Body of pancreas (tissue), 4 donors: ENCODE measurements around the gene ZFR2. TPM values are rescaled to one million over a fixed set of nuclear protein-coding genes. Genes with fewer than 3 reads are reported as not detected.
"Not testable (repeated sequence)": the region's sequence is repeated elsewhere in the genome, so short reads cannot be mapped to it uniquely, and the experiment has no call there.

Experiments
- ATAC-seq: fragments of 150-250 bp; one replicate; pipeline ENCODE4 v1.9.1; 2016
- DNase-seq, 4 donors: peaks; one replicate each; pipeline ENCODE4 v3.0.0-alpha.2; 2019
- H3K27ac ChIP-seq, 4 donors: fragments of 200-600 bp; sonication (generic); 1 replicate in 3 of 4; 2 replicates in 1 of 4; pipeline versions ENCODE4 v1.5.1 to v1.6.1; 2016 to 2019; ENCODE audit warnings: mild to moderate bottlenecking in 1 of 4, mixed read lengths in 1 of 4, moderate library complexity in 1 of 4
- H3K27me3 ChIP-seq, 2 donors: fragments of 200-600 bp; sonication (generic); one replicate each; pipeline ENCODE4 v1.6.0; 2016; ENCODE audit warnings: mild to moderate bottlenecking in 1 of 2
- H3K36me3 ChIP-seq, 2 donors: fragments of 200-600 bp; sonication (generic); replicated peaks in 1 of 2; 2 replicates each; pipeline ENCODE4 v1.5.1; 2016; ENCODE audit warnings: low read depth in 2 of 2; ENCODE audit not compliant: insufficient read depth in 1 of 2
- H3K4me1 ChIP-seq: fragments of 200-600 bp; sonication (generic); one replicate; pipeline ENCODE4 v1.6.0; 2016
- H3K4me3 ChIP-seq, 2 donors: fragments of 200-600 bp; sonication (generic); 1 replicate in 1 of 2; 2 replicates in 1 of 2; pipeline ENCODE4 v1.5.1; 2016 to 2019
- H3K9me3 ChIP-seq, 3 donors: fragments of 200-600 bp; sonication (generic); 1 replicate in 2 of 3; 2 replicates in 1 of 3; pipeline ENCODE4 v1.5.1; 2016
- CTCF ChIP-seq, 7 experiments: fragments of 450-650 bp in 4 of 7; fragments of 200-600 bp in 3 of 7; sonication (generic) in 3 of 7; IDR thresholded peaks; one replicate each; pipeline ENCODE4 v1.5.1; 2016 to 2019; ENCODE audit warnings: antibody characterized with exemption in 7 of 7
- POLR2A ChIP-seq, 3 donors: fragments of 450-650 bp; IDR thresholded peaks; one replicate each; pipeline ENCODE4 v1.6.1; 2016; ENCODE audit warnings: antibody characterized with exemption in 3 of 3, mild to moderate bottlenecking in 2 of 3
- WGBS, 2 donors: methylation state at CpG; one replicate each; pipeline ENCODE4 v1.1.5; 2017; 5-methylcytosine and 5-hydroxymethylcytosine counted together
- intact Hi-C: fragments of 100-400 bp; cut with DNase I; formaldehyde crosslinking; loops from one replicate; pipeline ENCODE4 v1.15.1; 2023
- total RNA-seq, 2 donors: library from RNA; depleted of rRNA; stranded (reverse); fragments of >200 nt; gene quantifications; one replicate each; pipeline ENCODE4 v1.1.0, GENCODE V29; 2016

Gene ZFR2
- total RNA-seq, 2 donors from 2014 or later = not detected

DNA sequence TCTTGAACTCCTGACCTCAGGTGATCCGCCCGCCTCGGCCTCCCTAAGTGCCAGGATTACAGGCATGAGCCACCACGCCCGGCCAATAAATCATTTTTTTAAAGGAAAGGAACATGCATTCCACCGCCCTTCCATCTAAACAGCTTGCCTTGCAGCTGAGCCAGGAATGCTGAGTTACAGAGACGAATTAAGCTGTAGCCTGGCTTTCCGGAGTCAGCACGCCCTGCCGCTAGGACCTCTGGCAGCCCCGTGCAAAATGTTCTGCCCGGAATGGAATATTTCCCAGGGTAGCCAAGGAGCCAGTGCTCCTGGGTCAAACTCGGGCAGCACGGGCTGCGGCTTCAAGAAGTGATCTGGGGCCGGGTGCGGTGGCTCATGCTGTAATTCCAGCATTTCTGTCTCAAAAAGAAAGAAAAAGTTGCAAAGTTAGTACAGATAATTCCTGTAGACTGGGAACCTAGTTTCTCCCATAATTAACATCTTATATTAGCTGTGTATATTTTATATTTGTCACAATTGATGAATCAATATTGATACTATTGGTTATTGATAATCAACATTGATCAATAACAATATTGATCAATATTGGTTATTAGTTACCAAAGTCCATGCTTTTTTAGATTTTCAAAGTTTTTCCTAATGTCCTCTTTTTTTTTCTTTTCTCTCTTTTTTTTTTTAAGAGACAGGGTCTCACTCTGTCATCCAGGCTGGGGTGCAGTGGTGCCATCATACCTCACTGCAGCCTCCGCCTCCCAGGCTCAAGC lies 30.9 kb upstream of the ZFR2 start:
- intact Hi-C loops = no loop called here
- WGBS, 2 donors = 68% methylated on average over 17 to 18 of the region's 18 CpGs
- Histone ChIP-seq H3K27me3 (no peaks in the 10 kb centered on the region), H3K27ac (no peak overlapping the region), H3K36me3 (no peaks in the 10 kb centered on the region), H3K4me1 (no peaks in the 10 kb centered on the region), H3K9me3 (no peaks in the 10 kb centered on the region), H3K4me3 (no peak overlapping the region)
- TF ChIP-seq POLR2A (IDR thresholded peaks at IDR 0.05) = no peak
- TF ChIP-seq CTCF (IDR thresholded peaks at IDR 0.05) = no peak
- DNase-seq (no peak), ATAC-seq (no peak)

GRCh38 chr19:3898426-3898825 lies 29.6 kb upstream of the ZFR2 start:
- no peak for ATAC-seq
- no peak for DNase-seq
- 86 to 90% methylated on average over 1 to 3 of the region's 3 CpGs for WGBS, 2 donors
- no peak for TF ChIP-seq POLR2A (IDR thresholded peaks at IDR 0.05)
- no peak for TF ChIP-seq CTCF (IDR thresholded peaks at IDR 0.05)
- Histone ChIP-seq H3K9me3 (no peaks in the 10 kb centered on the region), H3K4me3 (no peak overlapping the region), H3K36me3 (no peaks in the 10 kb centered on the region), H3K27ac (no peak overlapping the region), H3K27me3 (no peaks in the 10 kb centered on the region), H3K4me1 (no peaks in the 10 kb centered on the region)
- intact Hi-C loops = no loop called here

DNA sequence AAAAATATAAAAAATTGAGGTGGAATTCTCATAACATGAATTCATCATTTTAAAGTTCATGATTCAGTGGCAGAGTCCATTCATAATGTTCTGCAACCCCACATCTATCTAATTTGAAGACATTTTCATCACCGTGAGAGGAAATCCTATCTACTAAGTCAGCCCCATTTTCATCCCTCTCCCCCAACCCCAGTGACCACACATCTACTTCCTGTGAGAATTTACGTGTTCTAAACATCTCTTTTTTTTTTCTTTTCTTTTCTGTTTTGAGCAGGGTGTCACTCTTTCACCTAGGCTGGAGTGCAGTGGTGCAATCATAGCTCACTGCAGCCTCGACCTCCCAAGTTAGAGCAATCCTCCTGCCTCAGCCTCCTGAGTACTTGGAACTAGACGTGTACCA lies 29.1 kb upstream of the ZFR2 start:
- 67 to 72% methylated on average over 4 of the region's 4 CpGs for WGBS, 2 donors
- no peak for ATAC-seq

GRCh38 chr19:3895788-3896187 lies 26.9 kb upstream of the ZFR2 start:
- no peaks in the 10 kb centered on the region for H3K9me3 ChIP-seq
- TF ChIP-seq POLR2A (IDR thresholded peaks at IDR 0.05) (no peak), CTCF (IDR thresholded peaks at IDR 0.05) (no peak)
- H3K27me3 ChIP-seq = no peaks in the 10 kb centered on the region
- intact Hi-C loops = no loop called here
- no peak overlapping the region for H3K4me3 ChIP-seq
- 65 to 82% methylated on average over 5 of the region's 5 CpGs for WGBS, 2 donors
- H3K27ac ChIP-seq = no peak overlapping the region
- ATAC-seq (no peak), DNase-seq (no peak)
- no peaks in the 10 kb centered on the region for H3K36me3 ChIP-seq
- no peaks in the 10 kb centered on the region for H3K4me1 ChIP-seq

More for the DNA sequence above, 29.1 kb upstream of the ZFR2 start:
- Histone ChIP-seq H3K4me1 (no peaks in the 10 kb centered on the region), H3K27ac (no peak overlapping the region), H3K27me3 (no peaks in the 10 kb centered on the region), H3K4me3 (no peak overlapping the region), H3K36me3 (no peaks in the 10 kb centered on the region), H3K9me3 (no peaks in the 10 kb centered on the region)
- intact Hi-C loops = no loop called here
- no peak for DNase-seq
- TF ChIP-seq CTCF (IDR thresholded peaks at IDR 0.05) (no peak), POLR2A (IDR thresholded peaks at IDR 0.05) (no peak)

DNA sequence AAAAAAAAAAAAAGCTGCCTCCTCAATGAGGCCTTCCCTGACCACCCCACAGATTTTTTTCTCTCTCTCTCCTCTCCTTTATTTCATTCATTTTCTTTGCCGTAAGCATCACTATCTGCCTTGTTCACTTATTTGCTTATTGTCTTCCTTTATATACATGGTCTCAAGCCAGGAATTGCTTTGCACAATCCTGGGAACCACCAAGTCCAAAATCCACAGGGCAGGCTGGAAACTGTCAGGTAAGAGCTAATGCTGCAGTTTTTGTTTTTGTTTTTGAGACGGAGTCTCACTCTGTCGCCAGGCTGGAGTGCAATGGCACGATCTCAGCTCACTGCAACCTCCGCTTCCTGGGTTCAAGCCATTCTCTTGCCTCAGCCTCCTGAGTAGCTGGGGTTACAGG lies 26.1 kb upstream of the ZFR2 start:
- H3K9me3 ChIP-seq, ATAC-seq, H3K27me3 ChIP-seq, H3K4me3 ChIP-seq, H3K4me1 ChIP-seq, H3K27ac ChIP-seq, intact Hi-C loops, H3K36me3 ChIP-seq, DNase-seq: not testable (repeated sequence)
- WGBS, 2 donors = 70 to 80% methylated on average over 5 of the region's 5 CpGs
